HUES48 (cell line): Measurements from ENCODE around the gene LDHAL6A.

Experiments used
- H3K27ac ChIP-seq: one replicate; pipeline ENCODE4 v1.7.0; 2013; ENCODE audit warnings: low read depth, low read length, inconsistent platforms
- H3K27me3 ChIP-seq: 2 replicates; pipeline ENCODE4 v1.6.1; 2013; ENCODE audit warnings: mild to moderate bottlenecking, low read length; ENCODE audit not compliant: control insufficient read depth, insufficient read depth
- H3K36me3 ChIP-seq: 2 replicates; pipeline ENCODE4 v1.6.1; 2013; ENCODE audit warnings: low read length; ENCODE audit not compliant: control insufficient read depth, insufficient read depth
- H3K4me1 ChIP-seq: 2 replicates; pipeline ENCODE4 v1.6.1; 2013; ENCODE audit warnings: mild to moderate bottlenecking, low read length; ENCODE audit not compliant: control insufficient read depth, insufficient read depth
- H3K4me3 ChIP-seq: 2 replicates; pipeline ENCODE4 v1.5.1; 2013; ENCODE audit warnings: mild to moderate bottlenecking, low read depth, low read length
- H3K9ac ChIP-seq: 2 replicates; pipeline ENCODE4 v1.6.1; 2013; ENCODE audit warnings: mild to moderate bottlenecking, low read depth, low read length, moderate library complexity
- H3K9me3 ChIP-seq: 2 replicates; pipeline ENCODE4 v1.6.1; 2013; ENCODE audit warnings: low read length; ENCODE audit not compliant: control insufficient read depth, insufficient read depth

Gene LDHAL6A

GRCh38 chr11:18457450-18457849, 1.8 kb downstream of the LDHAL6A start:
- Histone ChIP-seq H3K4me3 (no peak overlapping the region), H3K9me3 (no peaks in the 10 kb centered on the region), H3K4me1 (no peaks in the 10 kb centered on the region), H3K36me3 (no peaks in the 10 kb centered on the region), H3K9ac (no peak overlapping the region), H3K27me3 (no peaks in the 10 kb centered on the region), H3K27ac (no peak overlapping the region)

- no peaks in the 10 kb centered on the region for H3K4me1 ChIP-seq
- H3K27ac ChIP-seq: no peak overlapping the region
- no peaks in the 10 kb centered on the region for H3K9me3 ChIP-seq
- H3K27me3 ChIP-seq: no peaks in the 10 kb centered on the region
- no peak overlapping the region for H3K9ac ChIP-seq
- H3K4me3 ChIP-seq: no peak overlapping the region
- H3K36me3 ChIP-seq: no peaks in the 10 kb centered on the region
Observed at GRCh38 chr11:18459634-18460033, 4.0 kb downstream of the LDHAL6A start.

- no peaks in the 10 kb centered on the region for H3K4me1 ChIP-seq
- no peaks in the 10 kb centered on the region for H3K27me3 ChIP-seq
- H3K27ac ChIP-seq: no peak overlapping the region
- H3K9ac ChIP-seq: no peak overlapping the region
- H3K4me3 ChIP-seq: no peak overlapping the region
- H3K36me3 ChIP-seq: no peaks in the 10 kb centered on the region
- H3K9me3 ChIP-seq: no peaks in the 10 kb centered on the region
Observed at GRCh38 chr11:18461909-18462308, 6.3 kb downstream of the LDHAL6A start.

- Histone ChIP-seq H3K4me1 (no peaks in the 10 kb centered on the region), H3K27me3 (no peaks in the 10 kb centered on the region), H3K27ac (no peak overlapping the region)
Observed at GRCh38 chr11:18463439-18463838, 7.8 kb downstream of the LDHAL6A start.

GRCh38 chr11:18466402-18466801, 10.7 kb downstream of the LDHAL6A start:
- Histone ChIP-seq H3K9ac (no peak overlapping the region), H3K4me1 (no peaks in the 10 kb centered on the region), H3K27ac (no peak overlapping the region), H3K4me3 (no peak overlapping the region), H3K27me3 (no peaks in the 10 kb centered on the region), H3K36me3 (no peaks in the 10 kb centered on the region), H3K9me3 (no peaks in the 10 kb centered on the region)

More at GRCh38 chr11:18463439-18463838, 7.8 kb downstream of the LDHAL6A start:
- Histone ChIP-seq H3K36me3 (no peaks in the 10 kb centered on the region), H3K9ac (no peak overlapping the region), H3K4me3 (no peak overlapping the region), H3K9me3 (no peaks in the 10 kb centered on the region)

- Histone ChIP-seq H3K36me3 (no peaks in the 10 kb centered on the region), H3K4me3 (no peak overlapping the region), H3K9me3 (no peaks in the 10 kb centered on the region), H3K4me1 (no peaks in the 10 kb centered on the region), H3K27me3 (no peaks in the 10 kb centered on the region), H3K27ac (no peak overlapping the region), H3K9ac (no peak overlapping the region)
Observed at GRCh38 chr11:18468059-18468458, 12.4 kb downstream of the LDHAL6A start.

- Histone ChIP-seq H3K4me1 (no peaks in the 10 kb centered on the region), H3K9me3 (no peaks in the 10 kb centered on the region), H3K36me3 (no peaks in the 10 kb centered on the region), H3K4me3 (no peak overlapping the region), H3K27ac (no peak overlapping the region), H3K9ac (no peak overlapping the region), H3K27me3 (no peaks in the 10 kb centered on the region)
Observed at GRCh38 chr11:18468961-18469360, 13.3 kb downstream of the LDHAL6A start.

GRCh38 chr11:18471995-18472394, 16.3 kb downstream of the LDHAL6A start:
- Histone ChIP-seq H3K4me1 (no peaks in the 10 kb centered on the region), H3K4me3 (no peak overlapping the region), H3K36me3 (0 out of 2 replicates have a peak, but pooled peaks cover 3% of the 10 kb centered on the region), H3K27me3 (no peaks in the 10 kb centered on the region), H3K9me3 (no peaks in the 10 kb centered on the region), H3K9ac (no peak overlapping the region), H3K27ac (no peak overlapping the region)

GRCh38 chr11:18472587-18472986, 16.9 kb downstream of the LDHAL6A start:
- H3K4me3 ChIP-seq: no peak overlapping the region
- H3K27me3 ChIP-seq: no peaks in the 10 kb centered on the region
- H3K4me1 ChIP-seq: no peaks in the 10 kb centered on the region
- H3K9me3 ChIP-seq: no peaks in the 10 kb centered on the region
- H3K9ac ChIP-seq: no peak overlapping the region
- H3K36me3 ChIP-seq: 0 out of 2 replicates have a peak, but pooled peaks cover 6% of the 10 kb centered on the region
- no peak overlapping the region for H3K27ac ChIP-seq

- Histone ChIP-seq H3K36me3 (peaks cover 69% of the 10 kb centered on the region), H3K27ac (no peak overlapping the region), H3K27me3 (no peaks in the 10 kb centered on the region)
Observed at GRCh38 chr11:18479063-18479462, 23.4 kb downstream of the LDHAL6A start.

GRCh38 chr11:18485913-18486528, 30.4 kb downstream of the LDHAL6A start:
- H3K9ac ChIP-seq: no peak overlapping the region
- H3K9me3 ChIP-seq: no peaks in the 10 kb centered on the region
- no peak overlapping the region for H3K27ac ChIP-seq
- H3K4me1 ChIP-seq: no peaks in the 10 kb centered on the region
- H3K36me3 ChIP-seq: peaks cover 74% of the 10 kb centered on the region
- H3K27me3 ChIP-seq: no peaks in the 10 kb centered on the region
- H3K4me3 ChIP-seq: no peak overlapping the region

More at GRCh38 chr11:18479063-18479462, 23.4 kb downstream of the LDHAL6A start:
- no peaks in the 10 kb centered on the region for H3K9me3 ChIP-seq
- no peak overlapping the region for H3K9ac ChIP-seq
- H3K4me1 ChIP-seq: no peaks in the 10 kb centered on the region
- no peak overlapping the region for H3K4me3 ChIP-seq
